DMS53 (cell line): ENCODE results near the gene RARRES2.

Source experiments
- DNase-seq: peaks from one replicate; lab custom pipeline; 2025; lab: John Stamatoyannopoulos, UW

RARRES2 gene

DNA sequence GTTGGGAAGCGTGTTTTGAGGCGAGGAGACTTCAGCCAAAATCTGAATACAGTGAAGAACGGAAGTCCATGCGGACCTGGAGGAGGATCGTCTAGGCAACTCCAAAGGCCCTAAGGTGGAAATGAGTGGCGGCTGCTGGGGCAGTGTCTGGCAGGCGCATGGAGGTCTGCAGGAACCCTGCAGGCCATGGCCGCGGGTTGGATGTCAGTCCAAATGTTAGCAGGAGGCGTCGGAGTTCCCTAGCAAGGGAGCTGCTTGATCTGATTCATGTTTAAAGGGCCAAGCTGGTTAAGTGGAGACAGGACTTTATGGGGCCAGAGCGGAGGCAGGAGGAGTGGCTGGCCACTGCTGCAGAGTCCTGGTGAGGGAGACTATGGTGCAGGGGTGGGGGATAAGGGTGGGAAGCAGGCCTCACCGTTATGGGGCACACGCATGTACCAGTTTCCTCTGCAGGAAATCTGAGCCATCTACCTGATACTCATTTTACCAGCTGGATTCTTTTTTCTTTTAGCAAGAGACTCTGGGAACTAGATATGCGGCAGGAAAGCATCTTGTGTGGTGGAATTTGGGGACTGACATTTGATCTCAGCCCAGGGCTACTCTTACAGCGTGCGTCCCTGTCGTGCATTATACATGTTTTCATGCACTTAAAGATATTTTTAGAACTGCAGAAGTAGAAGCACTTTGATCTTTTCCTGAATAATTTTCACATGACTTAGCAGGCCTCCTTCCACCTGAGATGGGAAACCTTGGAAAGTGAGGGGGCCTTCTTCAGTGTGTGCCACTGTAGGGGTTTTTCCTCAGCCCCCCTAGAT is 20.6 kb upstream of the RARRES2 start:
- DNase-seq = no peak

- no peak for DNase-seq
Measured at GRCh38 chr7:150361402-150361801, 20.0 kb upstream of the RARRES2 start.

DNA sequence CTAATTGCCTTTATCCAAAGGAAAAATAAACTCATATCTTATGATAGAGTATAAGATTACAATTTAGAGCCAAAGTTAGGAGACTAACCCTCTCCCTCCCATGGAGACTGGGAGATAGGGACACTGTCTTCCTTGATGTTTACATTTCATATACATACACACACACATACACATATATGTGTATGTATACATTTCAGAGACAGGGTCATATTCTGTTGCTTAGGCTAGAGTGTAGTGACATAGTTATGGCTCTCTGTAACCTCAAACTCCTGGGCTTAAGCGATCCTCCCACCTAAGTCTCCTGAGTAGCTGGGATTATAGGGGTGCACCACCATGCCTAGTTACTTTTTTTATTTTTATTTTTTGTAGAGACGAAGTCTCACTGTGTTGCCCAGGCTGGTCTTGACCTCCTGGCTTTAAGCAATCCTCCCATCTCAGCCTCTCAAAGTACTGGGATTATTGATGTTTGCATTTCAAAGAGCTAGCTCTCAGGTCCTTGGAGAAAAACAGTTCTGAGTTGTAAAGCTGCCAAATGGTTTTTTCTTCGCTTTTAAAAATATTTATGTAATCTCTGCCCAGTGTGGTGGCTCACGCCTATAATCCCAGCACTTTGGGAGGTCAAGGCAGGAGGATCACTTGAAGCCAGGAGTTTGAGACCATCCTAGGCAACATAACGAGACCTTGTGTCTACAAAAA is 19.1 kb upstream of the RARRES2 start:
- no peak for DNase-seq

DNA sequence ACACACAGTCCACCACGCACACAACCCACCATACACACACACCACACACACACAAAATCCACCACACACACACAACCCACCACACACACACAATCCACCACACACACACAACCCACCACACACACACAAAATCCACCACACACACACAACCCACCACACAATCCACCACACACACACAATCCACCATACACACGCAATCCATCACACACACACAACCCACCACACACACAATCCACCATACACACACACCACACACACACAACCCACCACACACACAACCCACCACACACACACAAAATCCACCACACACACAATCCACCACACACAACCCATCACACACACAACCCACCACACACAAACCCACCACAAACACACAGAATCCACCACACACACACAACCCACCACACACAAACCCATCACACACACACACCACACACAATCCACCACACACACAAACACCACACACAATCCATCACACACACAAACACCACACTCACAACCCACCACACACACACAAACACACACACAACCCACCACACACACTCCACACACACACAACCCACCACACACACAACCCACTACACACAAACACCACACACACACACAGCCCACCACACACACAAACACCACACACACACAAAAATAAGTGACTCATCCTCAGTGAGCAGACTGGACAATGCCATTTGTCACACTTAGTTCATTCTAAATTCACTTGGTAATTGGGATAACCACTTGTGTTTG is 18.4 kb upstream of the RARRES2 start:
- no peak for DNase-seq

DNA sequence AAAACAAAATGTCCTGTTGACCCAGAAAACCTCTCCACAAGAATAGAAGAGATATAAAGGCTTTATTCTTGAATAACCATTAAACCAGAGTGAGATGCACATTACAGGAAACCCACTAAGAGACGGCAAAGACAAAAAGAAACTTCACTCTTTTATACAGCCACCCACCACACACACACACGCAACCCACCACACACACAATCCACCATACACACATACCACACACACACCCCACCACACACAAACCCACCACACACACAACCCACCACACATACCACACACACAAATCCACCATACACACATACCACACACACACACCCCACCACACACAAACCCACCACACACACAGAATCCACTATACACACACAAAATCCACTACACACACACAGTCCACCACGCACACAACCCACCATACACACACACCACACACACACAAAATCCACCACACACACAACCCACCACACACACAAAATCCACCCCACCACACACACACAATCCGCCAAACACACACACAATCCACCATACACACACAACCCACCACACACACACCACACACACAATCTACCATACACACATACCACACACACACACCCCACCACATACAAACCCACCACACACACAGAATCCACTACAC is 17.7 kb upstream of the RARRES2 start:
- DNase-seq = no peak

DNA sequence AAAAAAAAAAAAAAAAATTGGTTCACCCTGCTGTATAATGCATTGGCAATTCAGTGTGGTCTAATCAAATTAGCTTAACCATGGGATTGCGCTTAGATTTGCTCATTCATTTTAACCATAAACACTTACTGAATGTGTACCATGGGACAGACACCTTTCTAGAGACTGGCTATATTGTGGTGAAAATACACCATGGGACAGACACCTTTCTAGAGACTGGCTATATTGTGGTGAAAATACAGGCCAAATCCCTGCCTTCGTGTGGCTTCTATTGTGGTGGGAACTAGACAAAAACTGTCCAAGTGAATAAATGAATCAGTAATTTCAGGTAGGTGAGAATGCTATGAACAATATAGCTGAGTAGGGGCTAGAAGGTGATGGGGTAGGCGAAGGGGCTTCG is 17.0 kb upstream of the RARRES2 start:
- DNase-seq = no peak

GRCh38 chr7:150357771-150358427 is 16.5 kb upstream of the RARRES2 start:
- peak; percentile 80 for DNase-seq

DNA sequence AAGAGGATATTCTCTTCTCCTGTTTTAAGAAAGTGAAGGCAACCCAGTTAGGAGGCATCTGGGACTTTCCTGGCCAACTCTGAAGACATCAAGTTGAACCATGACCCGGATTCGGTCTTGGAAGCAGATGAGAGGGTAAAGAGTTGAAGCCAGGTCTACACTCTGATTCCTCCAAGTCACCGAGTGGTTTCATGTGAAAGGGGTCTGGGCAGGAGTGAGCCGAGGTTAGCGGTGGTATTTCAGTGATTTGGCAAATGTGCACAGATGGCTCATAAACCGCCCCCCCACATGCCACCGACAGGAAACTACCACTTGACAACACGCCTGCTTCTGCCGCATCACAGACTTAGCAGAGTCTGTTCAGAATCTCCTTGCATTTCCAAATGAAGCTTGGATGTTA is 15.8 kb upstream of the RARRES2 start:
- peak; percentile 90 for DNase-seq

GRCh38 chr7:150356265-150356897 is 15.0 kb upstream of the RARRES2 start:
- DNase-seq = peak; percentile 78

DNA sequence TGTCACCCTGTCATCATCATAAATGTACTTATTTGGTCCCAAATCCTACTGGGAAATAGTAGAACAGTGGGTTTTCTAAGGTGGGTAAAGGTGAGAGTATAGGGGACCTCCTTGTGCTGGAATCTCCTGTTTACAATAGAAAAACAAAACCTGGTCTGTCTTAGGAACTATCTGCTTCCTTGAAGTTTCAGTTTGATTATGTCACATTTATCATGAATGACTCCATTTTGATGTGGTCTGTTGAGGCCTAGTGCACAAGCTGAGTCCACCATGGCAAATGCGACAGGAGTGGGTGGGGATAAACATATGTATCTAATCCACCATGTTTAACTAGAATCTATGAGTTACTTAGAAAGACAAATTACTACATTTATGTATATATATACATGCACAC is 14.2 kb upstream of the RARRES2 start:
- DNase-seq = no peak

- no peak for DNase-seq
Measured at GRCh38 chr7:150351587-150352194, 10.3 kb upstream of the RARRES2 start.

- no peak for DNase-seq
Measured at GRCh38 chr7:150346922-150347321, 5.5 kb upstream of the RARRES2 start.

GRCh38 chr7:150345012-150345411 is 3.6 kb upstream of the RARRES2 start:
- DNase-seq = no peak

DNA sequence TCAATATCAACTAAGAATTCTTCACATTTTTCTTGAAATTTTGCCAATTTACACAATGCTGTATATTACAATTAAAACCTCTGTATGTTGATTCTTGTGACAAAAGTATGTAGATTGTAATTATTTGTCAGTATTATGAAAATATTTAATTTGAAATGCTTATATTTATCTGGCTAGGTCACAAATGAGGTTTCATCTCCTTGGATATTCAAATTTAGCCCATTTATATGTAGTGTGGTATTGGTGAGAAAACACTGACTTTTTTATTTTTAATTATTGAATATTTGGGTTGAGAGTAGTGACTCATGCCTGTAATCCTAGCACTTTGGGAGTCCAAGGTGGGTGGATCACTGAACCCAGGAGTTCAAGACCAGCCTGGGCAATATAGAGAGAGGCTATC is 2.9 kb upstream of the RARRES2 start:
- DNase-seq = no peak

- DNase-seq = no peak
Measured at GRCh38 chr7:150343225-150343624, 1.8 kb upstream of the RARRES2 start.

DNA sequence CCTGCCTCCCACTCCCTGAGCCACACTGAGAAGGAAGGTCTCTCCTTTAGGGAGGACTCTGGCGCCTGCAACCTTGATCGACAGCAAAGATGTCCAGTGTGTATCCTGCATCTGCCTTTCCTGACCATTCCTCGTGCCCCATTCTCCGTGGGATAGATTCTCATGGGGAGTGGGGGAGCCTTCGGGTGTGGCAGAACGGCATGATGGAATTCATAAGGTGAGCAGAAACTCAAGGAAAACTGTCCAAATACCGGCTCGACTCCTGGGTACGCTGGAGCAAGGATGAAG is 636 bp upstream of the RARRES2 start:
- DNase-seq = no peak

DNA sequence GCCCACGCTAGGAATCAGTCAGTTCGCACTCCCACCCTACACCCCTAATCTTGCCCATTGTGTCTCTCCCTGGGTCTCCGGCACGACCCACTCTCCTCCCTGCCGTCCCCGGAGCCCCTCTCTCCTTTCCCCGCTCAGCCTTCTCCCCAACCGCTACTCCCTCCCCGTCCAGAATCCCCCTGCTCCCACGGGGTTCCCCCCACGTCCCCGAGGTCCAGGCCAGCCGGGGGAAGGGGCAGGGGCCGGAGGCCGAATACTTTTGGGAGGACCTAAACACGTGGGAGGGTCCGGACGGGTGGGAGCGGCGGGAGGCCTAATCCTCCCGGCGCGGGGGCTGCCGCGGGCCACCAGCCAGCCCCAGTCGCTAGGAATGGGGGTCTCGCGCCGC is 560 bp downstream of the RARRES2 start:
- DNase-seq = no peak

DNA sequence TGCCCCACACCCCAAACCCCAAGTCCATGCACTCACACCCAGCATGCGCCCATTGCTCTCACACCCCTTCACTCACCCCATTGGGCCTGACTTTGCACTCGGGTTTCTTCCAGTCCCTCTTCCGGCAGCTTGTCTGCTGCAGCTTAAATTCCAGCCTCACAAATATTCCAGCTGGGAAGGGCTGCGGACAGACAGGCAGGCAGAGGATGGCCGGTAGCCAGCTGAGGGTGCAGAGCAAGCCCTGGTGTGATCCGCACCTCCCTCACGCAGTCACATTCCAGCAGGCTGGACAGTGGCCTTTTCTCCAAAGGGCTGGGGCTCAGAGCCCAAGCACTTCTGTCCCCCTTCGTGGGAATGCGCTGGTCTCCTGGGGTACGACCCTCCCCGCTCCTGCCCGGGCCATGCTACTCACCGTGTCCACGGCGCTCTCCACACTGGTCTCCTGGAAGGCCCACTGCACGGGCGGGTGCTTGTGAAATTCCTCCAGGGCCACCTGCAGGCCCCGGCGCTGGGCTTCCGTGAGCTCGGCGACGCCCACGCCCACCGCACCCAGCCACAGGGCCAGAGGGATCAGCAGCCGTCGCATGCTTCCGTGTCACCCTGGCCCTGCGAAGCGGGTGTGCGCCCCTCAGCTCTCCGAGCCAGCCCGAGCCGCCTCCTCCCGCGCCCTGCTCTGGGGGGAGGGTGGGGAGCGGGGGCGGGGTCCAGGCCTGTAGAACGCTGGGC is 1.2 kb downstream of the RARRES2 start:
- DNase-seq = no peak

DNA sequence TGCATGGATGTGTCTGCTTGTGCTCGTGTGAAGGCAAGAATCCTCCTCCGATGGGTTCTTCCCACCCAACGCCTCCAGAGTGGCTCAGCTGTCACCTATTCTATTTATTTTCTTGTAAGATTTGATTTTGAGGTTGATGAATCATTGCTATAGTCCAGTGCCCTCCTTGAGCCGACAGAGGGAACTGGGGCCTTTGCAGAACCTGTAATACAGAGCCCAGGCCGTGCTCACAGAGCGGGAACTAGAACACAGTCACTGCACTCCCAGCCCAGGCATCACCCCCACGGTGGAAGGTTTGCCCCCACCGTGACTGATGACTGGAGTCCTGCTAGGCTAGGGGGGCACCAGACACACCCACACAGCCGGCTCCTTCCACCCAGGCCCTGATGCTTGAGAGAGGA is 2.0 kb downstream of the RARRES2 start:
- no peak for DNase-seq

GRCh38 chr7:150338166-150338829 is 3.1 kb downstream of the RARRES2 start:
- no peak for DNase-seq
